GM19193 (cell line): ENCODE data around the gene SELENOF.

Source experiments
- POLR2A ChIP-seq: IDR thresholded peaks from 4 replicates; pipeline ENCODE4 v1.6.1; 2011; ENCODE audit not compliant: insufficient read depth, insufficient read length; ENCODE audit errors: extremely low read depth

The SELENOF gene

DNA sequence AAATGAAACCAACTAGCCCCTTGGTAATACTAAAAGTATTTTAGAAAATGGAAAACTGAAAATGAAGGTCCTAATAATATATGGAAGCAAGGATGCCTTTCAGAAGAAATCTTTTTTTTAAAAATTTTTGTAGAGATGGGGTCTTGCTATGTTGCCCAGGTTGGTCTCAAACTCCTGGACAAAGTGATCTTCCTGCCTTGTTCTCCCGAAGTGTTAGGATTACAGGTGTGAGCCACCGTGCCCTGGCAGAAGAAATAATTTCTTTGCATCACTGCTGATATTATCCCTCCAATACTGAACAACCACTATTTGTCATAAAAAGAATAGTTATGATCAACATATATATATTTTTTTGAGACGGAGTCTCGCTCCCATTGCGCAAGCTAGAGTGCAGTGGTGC lies 25.6 kb downstream of the SELENOF start:
- TF ChIP-seq POLR2A = no peak

DNA sequence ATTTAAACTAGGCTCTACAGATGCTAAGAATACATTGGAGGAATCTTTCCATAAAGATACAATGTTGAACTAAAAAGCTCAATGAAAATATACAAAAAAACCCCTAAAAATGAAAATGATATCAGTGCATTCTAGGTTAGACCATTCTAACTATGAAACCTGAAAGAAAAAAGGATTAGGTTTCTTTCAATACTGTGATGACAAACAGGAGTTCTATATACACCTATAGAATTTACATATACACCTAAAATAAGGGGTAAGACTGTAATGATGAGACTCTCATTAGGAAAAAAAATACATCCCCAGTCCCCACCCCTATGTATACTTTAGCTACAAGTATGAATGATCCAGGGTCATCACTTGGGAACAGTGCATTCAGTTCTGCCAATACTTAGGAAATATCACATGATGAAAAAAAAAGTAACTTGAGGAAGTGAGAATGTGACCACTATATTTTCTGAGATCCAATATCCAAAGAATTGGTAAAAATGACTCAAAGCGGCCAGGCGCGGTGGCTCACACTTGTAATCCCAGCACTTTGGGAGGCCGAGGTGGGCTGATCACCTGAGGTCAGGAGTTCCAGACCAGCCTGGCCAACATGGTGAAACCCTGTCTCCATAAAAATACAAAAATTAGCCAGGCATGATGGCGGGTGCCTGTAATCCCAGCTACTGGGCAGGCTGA lies 26.3 kb downstream of the SELENOF start:
- no peak for TF ChIP-seq POLR2A

GRCh38 chr1:86875722-86876121 lies 38.2 kb downstream of the SELENOF start:
- TF ChIP-seq POLR2A = no peak

DNA sequence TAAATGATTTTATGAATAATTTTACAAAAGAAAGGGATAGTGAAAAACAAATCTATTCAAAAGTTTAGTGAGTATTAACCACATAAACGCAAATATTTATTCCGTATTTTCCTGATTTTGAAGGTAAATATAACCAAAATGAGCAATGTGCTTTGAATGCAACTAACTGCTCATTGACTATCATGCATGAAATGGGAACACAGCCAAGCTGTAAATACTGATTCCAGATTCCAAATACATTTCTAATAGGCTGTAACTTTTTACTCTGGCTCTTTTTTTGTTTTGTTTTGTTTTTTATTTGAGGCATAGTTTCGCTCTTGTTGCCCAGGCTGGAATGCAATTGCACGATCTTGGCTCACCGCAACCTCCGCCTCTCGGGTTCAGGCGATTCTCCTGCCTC lies 41.8 kb downstream of the SELENOF start:
- TF ChIP-seq POLR2A = no peak

- TF ChIP-seq POLR2A = no peak
Measured at GRCh38 chr1:86871001-86871400, 42.9 kb downstream of the SELENOF start.

- no peak for TF ChIP-seq POLR2A
Measured at GRCh38 chr1:86868477-86868876, 45.4 kb downstream of the SELENOF start.

GRCh38 chr1:86866665-86867064 lies 47.3 kb downstream of the SELENOF start:
- no peak for TF ChIP-seq POLR2A

DNA sequence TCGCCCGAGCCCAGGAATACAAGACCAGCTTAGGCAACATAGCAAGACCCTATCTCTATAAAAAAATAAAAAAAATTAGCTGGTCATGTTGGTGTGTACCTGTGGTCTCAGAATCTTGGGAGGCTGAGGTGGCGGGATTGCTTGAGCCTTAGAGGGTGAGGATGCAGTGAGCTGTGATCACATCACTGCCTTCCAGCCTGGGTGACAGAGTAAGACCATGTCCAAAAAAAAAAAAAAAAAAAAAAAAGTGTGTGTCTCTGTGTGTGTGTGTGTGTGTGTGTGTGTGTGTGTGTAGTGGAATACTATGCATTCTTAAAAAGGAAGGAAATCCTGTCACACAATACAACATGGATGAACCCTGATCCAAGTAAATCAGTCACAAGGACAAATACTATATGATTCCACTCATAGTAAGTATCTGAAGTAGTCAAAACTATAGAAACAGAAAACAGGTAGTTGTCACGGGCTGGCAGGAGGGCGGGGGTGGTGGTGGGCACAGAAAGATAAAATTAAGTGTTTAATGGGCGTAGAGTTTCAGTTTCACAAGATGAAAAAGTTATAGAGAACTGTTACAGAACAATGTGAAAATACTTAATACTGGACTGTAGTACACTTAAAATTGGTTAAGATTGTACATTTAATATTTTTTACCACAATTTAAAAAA lies 47.8 kb downstream of the SELENOF start:
- no peak for TF ChIP-seq POLR2A

DNA sequence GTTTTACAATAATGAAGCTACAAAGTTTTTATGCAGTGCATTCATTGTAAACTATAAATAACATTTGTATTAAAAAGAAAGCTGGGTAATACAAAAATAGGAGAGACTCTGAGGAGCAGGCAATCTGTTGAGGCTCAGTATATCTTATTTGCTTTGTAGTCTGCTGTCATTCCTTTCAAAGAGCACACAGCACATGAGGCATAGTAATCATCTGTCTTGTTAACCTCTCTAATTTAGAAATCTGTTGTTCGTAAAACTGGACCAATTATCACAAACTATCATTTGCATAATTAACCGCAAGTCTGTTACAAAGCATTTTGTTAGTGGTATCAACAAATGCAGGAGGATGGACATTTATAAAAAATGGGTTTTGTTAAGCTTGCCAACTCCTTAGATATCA lies 51.0 kb downstream of the SELENOF start:
- TF ChIP-seq POLR2A = no peak

GRCh38 chr1:86861424-86861823 lies 52.5 kb downstream of the SELENOF start:
- no peak for TF ChIP-seq POLR2A

- TF ChIP-seq POLR2A = no peak
Measured at GRCh38 chr1:86860424-86860823, 53.5 kb downstream of the SELENOF start.

- TF ChIP-seq POLR2A = no peak
Measured at GRCh38 chr1:86860020-86860419, 53.9 kb downstream of the SELENOF start.

- no peak for TF ChIP-seq POLR2A
Measured at GRCh38 chr1:86858524-86859261, 55.2 kb downstream of the SELENOF start.

DNA sequence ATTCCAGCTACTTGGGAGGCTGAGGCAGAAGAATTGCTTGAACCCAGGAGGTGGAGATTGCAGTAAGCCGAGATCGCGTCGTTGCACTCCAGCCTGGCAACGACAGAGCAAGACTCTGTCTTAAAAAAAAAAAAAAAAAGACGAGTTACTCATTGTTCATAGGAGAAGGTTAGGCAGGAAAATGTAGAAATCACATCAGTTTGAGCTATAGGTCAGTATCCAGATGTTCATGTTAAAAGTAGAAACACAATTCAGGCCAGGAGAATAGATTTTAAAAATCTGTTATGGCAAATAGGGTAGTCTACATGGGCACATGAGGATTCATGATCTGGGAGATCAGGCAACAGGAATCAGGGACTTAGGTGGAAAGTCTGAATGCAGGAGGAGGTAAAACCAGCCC lies 57.7 kb downstream of the SELENOF start:
- TF ChIP-seq POLR2A = no peak

DNA sequence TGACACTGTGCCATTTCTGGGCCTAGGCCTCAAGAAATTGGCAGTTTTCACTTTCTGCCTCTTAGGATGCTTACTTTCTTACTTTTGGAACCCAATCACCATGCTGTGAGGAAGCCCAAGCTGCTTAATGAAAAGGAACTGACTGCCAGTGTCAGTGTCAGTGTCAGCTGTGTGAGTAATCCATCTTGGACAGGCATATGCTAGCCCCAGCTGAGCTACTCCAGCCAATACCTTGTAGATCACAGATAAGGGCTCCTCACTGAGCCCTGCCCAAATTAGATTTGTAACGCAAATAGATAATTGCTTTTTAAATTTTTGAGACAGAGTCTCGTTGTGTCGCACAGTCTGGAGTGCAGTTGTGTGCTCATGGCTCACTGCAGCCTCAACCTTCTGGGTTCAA lies 59.6 kb downstream of the SELENOF start:
- TF ChIP-seq POLR2A = no peak

- no peak for TF ChIP-seq POLR2A
Measured at GRCh38 chr1:86852782-86853408, 61.0 kb downstream of the SELENOF start.

GRCh38 chr1:86852289-86852688 lies 61.6 kb downstream of the SELENOF start:
- no peak for TF ChIP-seq POLR2A
